ENCODE data around the gene AMACR. TPM values are rescaled to one million over a fixed set of nuclear protein-coding genes. Genes with fewer than 3 reads are reported as not detected.

AMACR gene
- total RNA-seq, result 5.3 and 6.3 TPM in 2 replicates

DNA sequence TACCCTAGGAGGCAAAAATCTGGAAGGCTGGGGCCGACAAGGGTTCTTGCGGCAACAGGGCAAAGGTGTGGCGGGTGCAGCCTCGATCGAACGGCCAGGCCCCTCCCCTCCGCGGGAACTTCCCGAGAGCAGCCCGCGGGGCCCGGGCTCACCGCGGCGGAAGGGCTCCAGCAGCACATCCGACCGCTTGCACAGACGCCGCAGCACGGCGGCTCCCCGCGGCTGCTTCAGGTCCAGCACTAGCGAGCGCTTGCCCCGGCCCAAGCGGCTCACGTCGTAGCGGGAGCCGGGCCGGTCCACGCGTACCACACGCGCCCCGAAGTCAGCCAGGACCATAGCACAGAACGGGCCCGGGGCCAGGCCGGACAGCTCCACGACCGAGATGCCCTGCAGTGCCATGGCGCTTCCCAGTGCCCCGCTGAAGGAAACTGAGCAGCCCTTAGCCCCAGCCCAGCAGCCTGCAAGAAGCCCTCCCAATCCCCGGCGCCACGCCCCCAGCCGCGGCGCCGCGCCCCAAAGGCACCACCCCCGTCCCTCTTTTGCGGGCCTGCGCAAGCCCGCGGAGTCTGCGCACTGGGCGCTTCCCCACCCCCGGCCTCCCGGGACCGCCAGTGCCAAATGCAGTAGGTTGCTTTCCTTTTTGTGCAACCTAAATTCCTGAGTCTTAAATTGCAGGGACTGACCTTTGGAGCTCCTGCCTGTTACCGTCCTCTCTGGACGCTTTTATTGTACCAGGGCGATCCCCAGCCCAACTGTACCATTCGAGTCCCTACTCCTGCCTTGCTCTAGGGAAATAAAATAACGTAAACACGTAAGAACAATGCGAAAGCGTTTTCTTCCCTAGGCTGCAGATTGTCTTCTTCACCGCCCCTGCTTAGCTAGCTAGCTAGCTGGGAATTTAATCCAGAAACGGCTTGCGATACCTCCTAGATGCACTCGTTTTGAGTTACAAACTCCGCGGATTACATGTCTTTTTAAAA lies at the start of gene AMACR:
AMACR (minus strand) TSS at position 430 of the 980 bp plus-strand sequence; CDS start at position 399, 31 bp downstream.

GRCh38 chr5:34043099-34043876 lies 35.4 kb upstream of the AMACR start, which contains the start of gene C1QTNF3:
C1QTNF3 (minus strand) TSS chr5:34043213; CDS start chr5:34043125, 88 bp downstream.

DNA sequence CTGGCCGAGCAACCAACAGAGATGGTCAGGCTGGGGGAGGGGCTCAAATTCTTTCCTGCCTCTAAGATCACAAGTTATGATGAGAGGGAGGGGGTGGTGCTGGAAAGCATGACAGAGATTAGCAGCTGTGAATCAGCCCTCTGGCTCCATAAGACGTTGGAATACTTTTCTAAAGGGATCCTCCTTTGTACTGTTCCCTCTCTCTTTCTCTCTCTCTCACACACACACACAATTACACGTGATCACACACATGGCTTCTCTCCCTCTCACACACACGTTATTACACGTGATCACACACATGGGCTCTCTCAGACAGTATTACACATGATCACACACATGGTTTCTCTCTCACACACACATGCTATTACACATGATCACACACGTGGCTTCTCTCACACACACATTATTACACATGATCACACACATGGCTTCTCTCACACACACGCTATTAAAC lies 23.2 kb downstream of the AMACR start, which contains the start of gene SLC45A2:
SLC45A2 (minus strand) TSS at position 23 of the 454 bp plus-strand sequence. CDS start 110 bp downstream, outside the sequence.

GRCh38 chr5:33936381-33937016 lies 71.4 kb downstream of the AMACR start, which contains the start of gene RXFP3:
RXFP3 (plus strand) TSS chr5:33936386; CDS start chr5:33936741, 355 bp downstream.

Other genes starting within 250 kb of the AMACR start
- 0.65 and 1.3 TPM in 2 replicates for gene ADAMTS12, start 116.1 kb downstream of the AMACR start, total RNA-seq
- gene RXFP3, start 71.7 kb downstream of the AMACR start, total RNA-seq, result not detected in 2 replicates
- not detected in 2 replicates for gene SLC45A2, start 23.4 kb downstream of the AMACR start, total RNA-seq
- gene C1QTNF3, start 35.2 kb upstream of the AMACR start, total RNA-seq, result 0.65 and 1.4 TPM in 2 replicates